ENCODE measurements around the gene LAMA2. TPM values are rescaled to one million over a fixed set of nuclear protein-coding genes. Genes with fewer than 3 reads are reported as not detected.

LAMA2 gene
- total RNA-seq, 1 experiment from 2014 or later: 0.02 TPM

- CTCF ChIA-PET: no interaction called here
Observed at GRCh38 chr6:129493354-129493902, 610.5 kb downstream of the LAMA2 start.

DNA sequence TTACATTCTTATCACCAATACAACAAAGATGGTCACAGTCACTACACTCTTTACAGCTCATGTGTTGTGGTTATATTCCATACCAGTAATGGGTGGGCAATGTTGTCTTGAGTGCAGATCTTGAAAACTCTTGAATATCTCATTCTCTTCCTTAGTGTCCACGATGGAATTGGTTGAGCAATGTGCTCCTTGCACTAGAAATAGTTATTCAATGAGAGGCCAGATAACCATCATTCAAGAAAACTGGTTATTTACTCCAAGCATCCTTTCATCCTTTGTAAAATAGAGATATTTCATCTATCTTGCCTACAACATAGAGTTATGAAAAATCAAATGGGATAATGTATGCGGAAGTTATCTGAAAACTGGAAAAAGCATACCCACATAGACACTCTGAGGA lies 611.2 kb downstream of the LAMA2 start:
- Histone ChIP-seq H3K36me3 (ENCODE audit: control insufficient read depth, insufficient read depth, low read length) (no peaks in the 10 kb centered on the region), H3K4me3 (ENCODE audit: low read depth, low read length) (no peak overlapping the region), H3K9me3 (no peaks in the 10 kb centered on the region), H3K27me3 (replicated peaks; ENCODE audit: control insufficient read depth, insufficient read depth, low read length) (no peaks in the 10 kb centered on the region), H3K4me1 (peaks cover 46% of the 10 kb centered on the region)
- H3K4me3 Mint-ChIP-seq (ENCODE audit: unreplicated experiment): no peak overlapping the region
- TF ChIP-seq, protein P1, sequence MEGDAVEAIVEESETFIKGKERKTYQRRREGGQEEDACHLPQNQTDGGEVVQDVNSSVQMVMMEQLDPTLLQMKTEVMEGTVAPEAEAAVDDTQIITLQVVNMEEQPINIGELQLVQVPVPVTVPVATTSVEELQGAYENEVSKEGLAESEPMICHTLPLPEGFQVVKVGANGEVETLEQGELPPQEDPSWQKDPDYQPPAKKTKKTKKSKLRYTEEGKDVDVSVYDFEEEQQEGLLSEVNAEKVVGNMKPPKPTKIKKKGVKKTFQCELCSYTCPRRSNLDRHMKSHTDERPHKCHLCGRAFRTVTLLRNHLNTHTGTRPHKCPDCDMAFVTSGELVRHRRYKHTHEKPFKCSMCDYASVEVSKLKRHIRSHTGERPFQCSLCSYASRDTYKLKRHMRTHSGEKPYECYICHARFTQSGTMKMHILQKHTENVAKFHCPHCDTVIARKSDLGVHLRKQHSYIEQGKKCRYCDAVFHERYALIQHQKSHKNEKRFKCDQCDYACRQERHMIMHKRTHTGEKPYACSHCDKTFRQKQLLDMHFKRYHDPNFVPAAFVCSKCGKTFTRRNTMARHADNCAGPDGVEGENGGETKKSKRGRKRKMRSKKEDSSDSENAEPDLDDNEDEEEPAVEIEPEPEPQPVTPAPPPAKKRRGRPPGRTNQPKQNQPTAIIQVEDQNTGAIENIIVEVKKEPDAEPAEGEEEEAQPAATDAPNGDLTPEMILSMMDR (IDR thresholded peaks at IDR 0.05; ENCODE audit: insufficient read depth in 1 of 2, low read depth in 1 of 2, low read length in 1 of 2, severe bottlenecking in 1 of 2, unreplicated experiment in 1 of 2): no peak
- BruUV-seq (replicated peaks): no TSS peak
- H3K27ac Mint-ChIP-seq (ENCODE audit: unreplicated experiment): no peak overlapping the region
- DNase-seq: no peak
- H3K9me3 Mint-ChIP-seq (ENCODE audit: unreplicated experiment): no peaks in the 10 kb centered on the region
- H3K36me3 Mint-ChIP-seq (ENCODE audit: insufficient read depth, unreplicated experiment): no peaks in the 10 kb centered on the region
- CTCF ChIA-PET: no interaction called here
- intact Hi-C loops (cut with micrococcal nuclease; ENCODE audit: unreplicated experiment): loop anchor here (10.0 kb wide), 1 partner anchor 521 kb away; the partner anchor contains the start of gene L3MBTL3
- H3K27me3 Mint-ChIP-seq (ENCODE audit: insufficient read depth, unreplicated experiment): no peaks in the 10 kb centered on the region
- POLR2A ChIA-PET: no interaction called here
- peaks cover 17% of the 10 kb centered on the region for H3K4me1 Mint-ChIP-seq (ENCODE audit: low read depth, unreplicated experiment)

More at GRCh38 chr6:129493354-129493902, 610.5 kb downstream of the LAMA2 start:
- Mint-ChIP-seq H3K27ac (ENCODE audit: unreplicated experiment) (no peak overlapping the region), H3K9me3 (ENCODE audit: unreplicated experiment) (no peaks in the 10 kb centered on the region), H3K36me3 (ENCODE audit: insufficient read depth, unreplicated experiment) (no peaks in the 10 kb centered on the region), H3K27me3 (ENCODE audit: insufficient read depth, unreplicated experiment) (no peaks in the 10 kb centered on the region), H3K4me1 (ENCODE audit: low read depth, unreplicated experiment) (peaks cover 14% of the 10 kb centered on the region), H3K4me3 (ENCODE audit: unreplicated experiment) (no peak overlapping the region)
- Histone ChIP-seq H3K27me3 (replicated peaks; ENCODE audit: control insufficient read depth, insufficient read depth, low read length) (no peaks in the 10 kb centered on the region), H3K9me3 (no peaks in the 10 kb centered on the region), H3K4me1 (peaks cover 43% of the 10 kb centered on the region), H3K4me3 (ENCODE audit: low read depth, low read length) (no peak overlapping the region), H3K36me3 (ENCODE audit: control insufficient read depth, insufficient read depth, low read length) (no peaks in the 10 kb centered on the region)
- intact Hi-C loops (cut with micrococcal nuclease; ENCODE audit: unreplicated experiment): loop anchor here (10.0 kb wide), 1 partner anchor 521 kb away; the partner anchor contains the start of gene L3MBTL3
- no TSS peak for BruUV-seq (replicated peaks)
- TF ChIP-seq, protein P1 (IDR thresholded peaks at IDR 0.05; ENCODE audit: insufficient read depth in 1 of 2, low read depth in 1 of 2, low read length in 1 of 2, severe bottlenecking in 1 of 2, unreplicated experiment in 1 of 2): no peak
- DNase-seq: peak in 1 of 2 experiments; percentile 18
- POLR2A ChIA-PET: no interaction called here

DNA sequence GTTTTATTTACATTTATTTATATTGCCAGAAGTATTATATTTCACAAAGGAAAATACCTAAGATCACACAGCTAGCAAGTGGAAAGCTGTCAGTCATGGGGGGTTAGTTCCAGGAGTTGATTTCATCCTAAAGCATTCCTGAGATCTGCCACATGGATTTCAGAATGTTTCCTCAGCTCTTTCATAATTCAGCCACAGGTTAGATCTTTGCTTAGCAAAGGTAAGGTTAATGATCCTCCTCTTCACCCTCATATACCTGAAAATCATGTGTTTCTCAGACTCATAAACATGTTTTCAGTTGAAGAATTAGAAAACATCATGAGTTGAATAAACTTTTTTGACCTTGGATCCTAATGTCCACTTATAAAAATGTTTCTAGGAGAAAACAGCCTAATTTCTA lies 611.6 kb downstream of the LAMA2 start:
- ChIA-PET CTCF (no interaction called here), POLR2A (no interaction called here)
- Mint-ChIP-seq H3K36me3 (ENCODE audit: insufficient read depth, unreplicated experiment) (no peaks in the 10 kb centered on the region), H3K4me1 (ENCODE audit: low read depth, unreplicated experiment) (peaks cover 15% of the 10 kb centered on the region), H3K4me3 (ENCODE audit: unreplicated experiment) (no peak overlapping the region), H3K9me3 (ENCODE audit: unreplicated experiment) (no peaks in the 10 kb centered on the region), H3K27ac (ENCODE audit: unreplicated experiment) (no peak overlapping the region), H3K27me3 (ENCODE audit: insufficient read depth, unreplicated experiment) (no peaks in the 10 kb centered on the region)
- Histone ChIP-seq H3K27me3 (replicated peaks; ENCODE audit: control insufficient read depth, insufficient read depth, low read length) (no peaks in the 10 kb centered on the region), H3K4me1 (peaks cover 46% of the 10 kb centered on the region), H3K4me3 (ENCODE audit: low read depth, low read length) (no peak overlapping the region), H3K9me3 (no peaks in the 10 kb centered on the region), H3K36me3 (ENCODE audit: control insufficient read depth, insufficient read depth, low read length) (no peaks in the 10 kb centered on the region)
- TF ChIP-seq, protein P1 (IDR thresholded peaks at IDR 0.05; ENCODE audit: insufficient read depth in 1 of 2, low read depth in 1 of 2, low read length in 1 of 2, severe bottlenecking in 1 of 2, unreplicated experiment in 1 of 2): no peak
- no peak for DNase-seq
- BruUV-seq (replicated peaks): no TSS peak
- intact Hi-C loops (cut with micrococcal nuclease; ENCODE audit: unreplicated experiment): loop anchor here (10.0 kb wide), 1 partner anchor 520 kb away; the partner anchor contains the start of gene L3MBTL3
